ENCODE data around the gene SLTM. TPM values are rescaled to one million over a fixed set of nuclear protein-coding genes. Genes with fewer than 3 reads are reported as not detected.

Gene SLTM
- total RNA-seq, 2 experiments from 2014 or later, result 79.8 to 89.9 TPM

DNA sequence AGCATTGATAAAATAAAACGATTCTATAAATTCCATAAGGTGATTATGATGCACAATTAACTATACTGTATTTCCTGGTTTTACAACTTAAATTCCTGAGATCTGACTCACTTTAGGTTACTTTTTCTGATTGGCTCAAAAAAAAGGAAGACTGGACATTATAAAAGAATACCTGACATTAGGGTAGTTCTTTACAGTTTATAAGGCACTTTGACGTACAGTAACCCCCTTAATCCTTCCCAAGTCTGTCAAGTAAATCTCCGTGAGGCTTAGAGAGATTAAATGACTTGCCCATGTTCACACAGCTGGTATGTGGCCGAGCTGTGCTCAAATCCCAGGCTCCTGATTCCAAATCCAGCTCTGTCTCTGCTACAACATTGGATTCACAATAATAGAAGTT is 1.0 kb upstream of the SLTM start:
- H3K36me3 Mint-ChIP-seq (ENCODE audit: low read depth), result peaks cover 14% of the 10 kb centered on the region
- ChIA-PET CTCF (interaction anchor here (0.6 kb wide), 1 partner anchor 19 kb away, joined by 4 read pairs; no protein-coding TSS in a partner anchor), POLR2A (interaction anchor here (0.7 kb wide), 1 partner anchor 754 kb away, joined by 3 read pairs; no protein-coding TSS in a partner anchor)
- peaks cover 1% of the 10 kb centered on the region for H3K27me3 Mint-ChIP-seq
- H3K9me3 Mint-ChIP-seq, result no peaks in the 10 kb centered on the region
- no peak for ATAC-seq
- DNase-seq, result no peak
- TF ChIP-seq, protein P1, sequence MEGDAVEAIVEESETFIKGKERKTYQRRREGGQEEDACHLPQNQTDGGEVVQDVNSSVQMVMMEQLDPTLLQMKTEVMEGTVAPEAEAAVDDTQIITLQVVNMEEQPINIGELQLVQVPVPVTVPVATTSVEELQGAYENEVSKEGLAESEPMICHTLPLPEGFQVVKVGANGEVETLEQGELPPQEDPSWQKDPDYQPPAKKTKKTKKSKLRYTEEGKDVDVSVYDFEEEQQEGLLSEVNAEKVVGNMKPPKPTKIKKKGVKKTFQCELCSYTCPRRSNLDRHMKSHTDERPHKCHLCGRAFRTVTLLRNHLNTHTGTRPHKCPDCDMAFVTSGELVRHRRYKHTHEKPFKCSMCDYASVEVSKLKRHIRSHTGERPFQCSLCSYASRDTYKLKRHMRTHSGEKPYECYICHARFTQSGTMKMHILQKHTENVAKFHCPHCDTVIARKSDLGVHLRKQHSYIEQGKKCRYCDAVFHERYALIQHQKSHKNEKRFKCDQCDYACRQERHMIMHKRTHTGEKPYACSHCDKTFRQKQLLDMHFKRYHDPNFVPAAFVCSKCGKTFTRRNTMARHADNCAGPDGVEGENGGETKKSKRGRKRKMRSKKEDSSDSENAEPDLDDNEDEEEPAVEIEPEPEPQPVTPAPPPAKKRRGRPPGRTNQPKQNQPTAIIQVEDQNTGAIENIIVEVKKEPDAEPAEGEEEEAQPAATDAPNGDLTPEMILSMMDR (IDR thresholded peaks at IDR 0.05), result no peak
- H3K27ac Mint-ChIP-seq, result peak overlapping the region; percentile 93
- H3K4me3 Mint-ChIP-seq, result peak overlapping the region; percentile 85
- intact Hi-C loops (cut with micrococcal nuclease), result no loop called here
- peaks cover 13% of the 10 kb centered on the region for H3K4me1 Mint-ChIP-seq (ENCODE audit: low read depth)

DNA sequence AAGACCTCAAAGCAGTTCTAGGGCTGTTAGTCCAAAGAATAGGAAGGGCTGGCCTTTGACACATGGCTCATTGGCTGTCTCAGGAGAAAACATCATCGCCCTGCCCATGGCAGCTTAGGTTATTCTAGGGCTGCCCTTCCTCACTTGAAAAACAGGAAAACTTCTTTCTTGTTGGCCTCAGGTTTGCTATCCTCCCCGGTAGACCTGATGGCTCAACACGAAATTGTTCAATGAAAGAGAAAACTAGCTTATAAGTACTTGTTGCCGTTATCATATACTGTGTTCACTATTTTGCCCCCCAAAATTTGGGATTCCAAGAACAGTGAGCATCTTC is 602 bp upstream of the SLTM start:
- peaks cover 13% of the 10 kb centered on the region for H3K4me1 Mint-ChIP-seq (ENCODE audit: low read depth)
- intact Hi-C loops (cut with micrococcal nuclease), result no loop called here
- peak overlapping the region; percentile 93 for H3K27ac Mint-ChIP-seq
- ChIA-PET POLR2A (interaction anchor here (0.6 to 2.2 kb wide), 3 partner anchors 13 to 754 kb away, joined by 3 to 11 read pairs (median 3); no protein-coding TSS in a partner anchor), CTCF (interaction anchor here (0.6 kb wide), 1 partner anchor 20 kb away, joined by 4 read pairs; no protein-coding TSS in a partner anchor)
- H3K9me3 Mint-ChIP-seq, result no peaks in the 10 kb centered on the region
- ATAC-seq (no peak), DNase-seq (no peak)
- H3K36me3 Mint-ChIP-seq (ENCODE audit: low read depth), result peaks cover 14% of the 10 kb centered on the region
- TF ChIP-seq, protein P1 (IDR thresholded peaks at IDR 0.05), result peak; percentile 4
- H3K27me3 Mint-ChIP-seq, result peaks cover 1% of the 10 kb centered on the region
- peak overlapping the region; percentile 85 for H3K4me3 Mint-ChIP-seq

DNA sequence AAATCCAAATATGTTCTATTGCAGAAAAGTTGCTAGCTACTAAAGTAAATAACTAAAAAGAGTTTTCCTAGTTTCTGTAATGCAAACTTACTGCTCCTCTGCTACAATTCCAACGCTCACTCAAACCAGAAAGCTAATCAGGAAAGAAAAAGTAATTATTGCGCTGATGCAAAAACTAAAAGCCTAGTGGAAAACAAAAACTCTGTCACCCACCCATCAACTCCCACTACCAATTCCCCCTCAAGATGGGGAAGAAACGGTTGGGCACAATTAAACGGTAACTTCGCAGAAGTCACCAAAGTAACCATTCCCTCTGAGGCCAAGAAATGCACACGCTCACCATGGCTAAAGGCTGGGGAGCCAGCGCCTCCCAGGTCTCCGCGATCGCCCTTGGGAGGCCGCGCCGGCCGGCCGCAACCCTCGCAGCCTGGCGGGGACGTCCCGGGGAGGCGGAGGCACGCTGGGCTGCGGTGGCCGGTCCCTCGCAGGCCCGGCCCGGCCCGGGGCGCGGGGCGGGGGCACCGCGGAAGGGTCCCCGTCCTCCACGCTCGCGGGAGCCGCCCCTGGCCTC is 684 bp downstream of the SLTM start:
- POLR2A ChIA-PET, result interaction anchor here (0.8 to 2.2 kb wide), 3 partner anchors 12 to 600 kb away, joined by 3 to 11 read pairs (median 4); no protein-coding TSS in a partner anchor
- Mint-ChIP-seq H3K27me3 (no peaks in the 10 kb centered on the region), H3K36me3 (ENCODE audit: low read depth) (peaks cover 18% of the 10 kb centered on the region), H3K4me3 (peak overlapping the region; percentile 98), H3K9me3 (no peaks in the 10 kb centered on the region), H3K4me1 (ENCODE audit: low read depth) (peaks cover 17% of the 10 kb centered on the region), H3K27ac (peak overlapping the region; percentile 99)
- CTCF ChIA-PET, result interaction anchor here (1.0 to 1.5 kb wide), 2 partner anchors 24 to 162 kb away, joined by 3 read pairs; partner anchors contain the start of gene MINDY2
- DNase-seq (no peak), ATAC-seq (no peak)
- TF ChIP-seq, protein P1 (IDR thresholded peaks at IDR 0.05), result no peak
- intact Hi-C loops (cut with micrococcal nuclease), result no loop called here

DNA sequence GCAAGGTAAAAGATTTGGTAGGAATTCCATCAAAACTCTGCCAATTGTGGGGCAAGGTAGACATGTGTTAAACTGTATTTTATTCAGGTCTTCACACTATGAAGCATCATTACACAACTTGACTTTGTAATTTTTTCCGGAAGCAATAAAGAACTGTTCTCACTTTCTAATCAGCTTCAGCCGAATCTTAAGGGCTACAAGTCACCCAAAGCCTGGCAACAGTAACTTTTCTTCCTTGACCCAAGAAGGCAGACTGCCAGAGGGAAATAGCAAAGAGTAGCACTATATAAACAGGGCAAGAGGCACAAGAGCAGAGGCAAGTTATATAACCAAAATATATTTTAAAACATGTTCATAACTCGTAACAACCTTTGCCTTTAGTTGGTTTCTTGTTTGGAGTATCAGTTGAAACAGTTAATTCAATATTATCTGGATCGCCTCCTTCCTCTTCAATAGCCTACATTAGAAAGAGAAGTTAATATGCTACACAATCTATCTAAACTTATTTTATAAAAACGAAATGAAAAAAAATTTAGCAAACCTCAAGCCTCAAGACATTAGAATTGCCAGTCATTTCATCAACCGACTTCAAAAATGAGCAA is 1.4 kb downstream of the SLTM start:
- TF ChIP-seq, protein P1 (IDR thresholded peaks at IDR 0.05), result no peak
- Mint-ChIP-seq H3K27me3 (no peaks in the 10 kb centered on the region), H3K4me1 (ENCODE audit: low read depth) (peaks cover 17% of the 10 kb centered on the region), H3K4me3 (peak overlapping the region; percentile 98), H3K27ac (peak overlapping the region; percentile 99), H3K9me3 (no peaks in the 10 kb centered on the region), H3K36me3 (ENCODE audit: low read depth) (peaks cover 22% of the 10 kb centered on the region)
- ATAC-seq (no peak), DNase-seq (peak; percentile 14)
- ChIA-PET CTCF (interaction anchor here (1.0 to 1.5 kb wide), 5 partner anchors 17 to 560 kb away, joined by 3 to 4 read pairs (median 3); partner anchors contain the start of gene MINDY2), POLR2A (interaction anchor here (2.2 kb wide), 1 partner anchor 11 kb away, joined by 11 read pairs; no protein-coding TSS in a partner anchor)
- intact Hi-C loops (cut with micrococcal nuclease), result no loop called here

Data from activated CD8-positive, alpha-beta T cell treated with anti-CD3 and anti-CD28 coated beads for 36 hours (primary cell).